Measurements from ENCODE around the gene GLDN.

The GLDN gene

GRCh38 chr15:51327081-51327480 is 14.4 kb upstream of the GLDN start:
- no peak overlapping the region for H3K27ac ChIP-seq (ENCODE audit: low read length)
- H3K9ac ChIP-seq (ENCODE audit: low read depth, low read length): no peak overlapping the region
- no peaks in the 10 kb centered on the region for H3K9me3 ChIP-seq (ENCODE audit: insufficient read depth, low read depth, low read length)
- no peaks in the 10 kb centered on the region for H3K36me3 ChIP-seq (ENCODE audit: insufficient read depth, low read depth, low read length)
- H3K27me3 ChIP-seq (ENCODE audit: insufficient read depth, low read length): no peaks in the 10 kb centered on the region
- no peaks in the 10 kb centered on the region for H3K4me1 ChIP-seq (ENCODE audit: insufficient read depth, low read length)
- H3K4me3 ChIP-seq (ENCODE audit: low read length): no peak overlapping the region

- no peaks in the 10 kb centered on the region for H3K4me1 ChIP-seq (ENCODE audit: insufficient read depth, low read length)
- no peaks in the 10 kb centered on the region for H3K36me3 ChIP-seq (ENCODE audit: insufficient read depth, low read depth, low read length)
- H3K4me3 ChIP-seq (ENCODE audit: low read length): no peak overlapping the region
- no peak overlapping the region for H3K9ac ChIP-seq (ENCODE audit: low read depth, low read length)
- H3K27ac ChIP-seq (ENCODE audit: low read length): no peak overlapping the region
- H3K27me3 ChIP-seq (ENCODE audit: insufficient read depth, low read length): no peaks in the 10 kb centered on the region
- H3K9me3 ChIP-seq (ENCODE audit: insufficient read depth, low read depth, low read length): no peaks in the 10 kb centered on the region
These were observed 12.5 kb upstream of the GLDN start for GRCh38 chr15:51328926-51329325.

- no peaks in the 10 kb centered on the region for H3K36me3 ChIP-seq (ENCODE audit: insufficient read depth, low read depth, low read length)
- no peak overlapping the region for H3K4me3 ChIP-seq (ENCODE audit: low read length)
- H3K27me3 ChIP-seq (ENCODE audit: insufficient read depth, low read length): no peaks in the 10 kb centered on the region
- H3K9ac ChIP-seq (ENCODE audit: low read depth, low read length): no peak overlapping the region
- H3K27ac ChIP-seq (ENCODE audit: low read length): no peak overlapping the region
- no peaks in the 10 kb centered on the region for H3K4me1 ChIP-seq (ENCODE audit: insufficient read depth, low read length)
- no peaks in the 10 kb centered on the region for H3K9me3 ChIP-seq (ENCODE audit: insufficient read depth, low read depth, low read length)
These were observed 10.3 kb upstream of the GLDN start for GRCh38 chr15:51331141-51331540.

- Histone ChIP-seq H3K4me1 (ENCODE audit: insufficient read depth, low read length) (no peaks in the 10 kb centered on the region), H3K36me3 (ENCODE audit: insufficient read depth, low read depth, low read length) (no peaks in the 10 kb centered on the region), H3K27me3 (ENCODE audit: insufficient read depth, low read length) (no peaks in the 10 kb centered on the region; the same call in 1 of the 2 replicates), H3K27ac (ENCODE audit: low read length) (no peak overlapping the region), H3K9ac (ENCODE audit: low read depth, low read length) (no peak overlapping the region), H3K9me3 (ENCODE audit: insufficient read depth, low read depth, low read length) (no peaks in the 10 kb centered on the region), H3K4me3 (ENCODE audit: low read length) (no peak overlapping the region)
These were observed 9.0 kb upstream of the GLDN start for GRCh38 chr15:51332206-51333147.

GRCh38 chr15:51333571-51333970 is 7.9 kb upstream of the GLDN start:
- Histone ChIP-seq H3K27me3 (ENCODE audit: insufficient read depth, low read length) (peaks cover 2% of the 10 kb centered on the region; the same call in 1 of the 2 replicates), H3K9ac (ENCODE audit: low read depth, low read length) (no peak overlapping the region), H3K27ac (ENCODE audit: low read length) (no peak overlapping the region), H3K36me3 (ENCODE audit: insufficient read depth, low read depth, low read length) (no peaks in the 10 kb centered on the region), H3K4me1 (ENCODE audit: insufficient read depth, low read length) (no peaks in the 10 kb centered on the region), H3K4me3 (ENCODE audit: low read length) (no peak overlapping the region), H3K9me3 (ENCODE audit: insufficient read depth, low read depth, low read length) (no peaks in the 10 kb centered on the region)

- Histone ChIP-seq H3K4me1 (ENCODE audit: insufficient read depth, low read length) (no peaks in the 10 kb centered on the region), H3K36me3 (ENCODE audit: insufficient read depth, low read depth, low read length) (no peaks in the 10 kb centered on the region), H3K9ac (ENCODE audit: low read depth, low read length) (no peak overlapping the region), H3K27ac (ENCODE audit: low read length) (no peak overlapping the region), H3K4me3 (ENCODE audit: low read length) (no peak overlapping the region), H3K27me3 (ENCODE audit: insufficient read depth, low read length) (peaks cover 7% of the 10 kb centered on the region; the same call in 1 of the 2 replicates), H3K9me3 (ENCODE audit: insufficient read depth, low read depth, low read length) (no peaks in the 10 kb centered on the region)
These were observed 7.4 kb upstream of the GLDN start for GRCh38 chr15:51334011-51334451.

- H3K36me3 ChIP-seq (ENCODE audit: insufficient read depth, low read depth, low read length): no peaks in the 10 kb centered on the region
- H3K27me3 ChIP-seq (ENCODE audit: insufficient read depth, low read length): peaks cover 17% of the 10 kb centered on the region
- H3K9ac ChIP-seq (ENCODE audit: low read depth, low read length): no peak overlapping the region
- no peaks in the 10 kb centered on the region for H3K9me3 ChIP-seq (ENCODE audit: insufficient read depth, low read depth, low read length)
- H3K4me1 ChIP-seq (ENCODE audit: insufficient read depth, low read length): no peaks in the 10 kb centered on the region
- H3K4me3 ChIP-seq (ENCODE audit: low read length): no peak overlapping the region
- H3K27ac ChIP-seq (ENCODE audit: low read length): no peak overlapping the region
These were observed 6.4 kb upstream of the GLDN start for GRCh38 chr15:51335087-51335486.

- Histone ChIP-seq H3K4me1 (ENCODE audit: insufficient read depth, low read length) (no peaks in the 10 kb centered on the region), H3K9ac (ENCODE audit: low read depth, low read length) (no peak overlapping the region), H3K36me3 (ENCODE audit: insufficient read depth, low read depth, low read length) (no peaks in the 10 kb centered on the region), H3K27me3 (ENCODE audit: insufficient read depth, low read length) (peaks cover 24% of the 10 kb centered on the region), H3K9me3 (ENCODE audit: insufficient read depth, low read depth, low read length) (no peaks in the 10 kb centered on the region), H3K4me3 (ENCODE audit: low read length) (no peak overlapping the region), H3K27ac (ENCODE audit: low read length) (no peak overlapping the region)
These were observed 5.7 kb upstream of the GLDN start for GRCh38 chr15:51335538-51336410.

- Histone ChIP-seq H3K4me1 (ENCODE audit: insufficient read depth, low read length) (no peaks in the 10 kb centered on the region), H3K9ac (ENCODE audit: low read depth, low read length) (no peak within 1 kb of the TSS), H3K36me3 (ENCODE audit: insufficient read depth, low read depth, low read length) (no peaks in the 10 kb centered on the region), H3K9me3 (ENCODE audit: insufficient read depth, low read depth, low read length) (no peaks in the 10 kb centered on the region), H3K4me3 (ENCODE audit: low read length) (no peak within 1 kb of the TSS), H3K27ac (ENCODE audit: low read length) (no peak within 1 kb of the TSS), H3K27me3 (ENCODE audit: insufficient read depth, low read length) (peaks cover 51% of the 10 kb centered on the region)
These were observed 3.0 kb upstream of the GLDN start, which contains the start of gene CYP19A1 for GRCh38 chr15:51338496-51338895. Gene CYP19A1 (minus strand): TSS chr15:51338596. CDS start chr15:51242912, 95,684 bp downstream.

GRCh38 chr15:51342227-51342999 is 958 bp downstream of the GLDN start:
- no peaks in the 10 kb centered on the region for H3K36me3 ChIP-seq (ENCODE audit: insufficient read depth, low read depth, low read length)
- no peak overlapping the region for H3K9ac ChIP-seq (ENCODE audit: low read depth, low read length)
- H3K9me3 ChIP-seq (ENCODE audit: insufficient read depth, low read depth, low read length): no peaks in the 10 kb centered on the region
- peak overlapping the region; percentile 69 for H3K4me3 ChIP-seq (ENCODE audit: low read length)
- H3K27me3 ChIP-seq (ENCODE audit: insufficient read depth, low read length): peaks cover 65% of the 10 kb centered on the region
- H3K27ac ChIP-seq (ENCODE audit: low read length): no peak overlapping the region
- H3K4me1 ChIP-seq (ENCODE audit: insufficient read depth, low read length): no peaks in the 10 kb centered on the region

GRCh38 chr15:51343466-51343865 is 2.0 kb downstream of the GLDN start:
- Histone ChIP-seq H3K27me3 (ENCODE audit: insufficient read depth, low read length) (peaks cover 64% of the 10 kb centered on the region), H3K36me3 (ENCODE audit: insufficient read depth, low read depth, low read length) (no peaks in the 10 kb centered on the region), H3K4me1 (ENCODE audit: insufficient read depth, low read length) (no peaks in the 10 kb centered on the region), H3K4me3 (ENCODE audit: low read length) (no peak overlapping the region), H3K27ac (ENCODE audit: low read length) (no peak overlapping the region), H3K9me3 (ENCODE audit: insufficient read depth, low read depth, low read length) (no peaks in the 10 kb centered on the region), H3K9ac (ENCODE audit: low read depth, low read length) (no peak overlapping the region)
